CD4-positive, alpha-beta T cell treated with Interleukin-6 at 100 ng/mL for 8 hours (primary cell): Measurements from ENCODE around the gene KRTAP3-2.
"Not testable (repeated sequence)": the region's sequence is repeated elsewhere in the genome, so short reads cannot be mapped to it uniquely, and the experiment has no call there.

ENCODE experiments used
- DNase-seq: peaks from one replicate; pipeline ENCODE4 v3.0.0-alpha.2; 2020; ENCODE audit warnings: mixed read lengths, low spot score

KRTAP3-2 gene

GRCh38 chr17:40999563-40999962 lies at the start of gene KRTAP3-2:
TSS of gene KRTAP3-2 (minus strand) at chr17:40999906. CDS start at chr17:40999853, 53 bp downstream.
- not testable (repeated sequence) for DNase-seq

DNA sequence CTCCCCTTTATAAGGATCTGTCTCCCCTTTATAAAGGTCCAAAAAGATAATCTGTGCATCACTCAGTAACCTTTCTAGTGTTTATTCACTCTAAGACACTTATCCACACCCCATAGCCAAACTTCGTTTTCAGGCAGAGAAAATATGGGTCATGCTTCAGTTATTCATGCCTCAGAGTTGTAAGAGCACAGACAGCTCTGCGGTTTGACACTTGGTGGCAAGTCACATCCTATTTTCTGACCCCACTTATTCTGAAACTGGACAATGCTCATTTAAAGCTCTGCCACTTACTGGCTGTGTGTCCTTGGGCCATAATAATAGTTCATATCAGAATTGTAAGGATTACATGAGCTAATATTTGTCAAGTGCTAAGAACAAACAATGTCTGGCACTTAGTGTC lies 49.4 kb upstream of the KRTAP3-2 start:
- no peak for DNase-seq

DNA sequence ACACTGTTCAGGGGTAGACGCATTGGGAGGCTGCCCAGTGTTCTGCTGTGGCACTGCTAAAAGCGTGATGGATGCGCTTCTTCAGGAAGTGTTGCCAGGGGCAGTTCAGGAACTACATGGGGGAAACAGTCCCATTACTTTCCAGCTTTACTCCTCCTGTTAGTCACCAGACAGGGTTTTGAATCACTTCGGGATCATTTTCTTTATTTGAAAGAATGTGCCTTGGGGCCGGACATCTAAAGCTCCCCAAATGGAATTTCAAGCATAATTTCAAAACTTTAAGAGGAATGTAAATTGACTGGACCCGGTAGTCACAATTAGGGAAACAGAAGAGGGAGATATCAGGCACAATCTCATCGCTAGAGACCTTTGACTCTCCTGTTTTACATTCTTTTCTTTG lies 48.7 kb upstream of the KRTAP3-2 start:
- no peak for DNase-seq

DNA sequence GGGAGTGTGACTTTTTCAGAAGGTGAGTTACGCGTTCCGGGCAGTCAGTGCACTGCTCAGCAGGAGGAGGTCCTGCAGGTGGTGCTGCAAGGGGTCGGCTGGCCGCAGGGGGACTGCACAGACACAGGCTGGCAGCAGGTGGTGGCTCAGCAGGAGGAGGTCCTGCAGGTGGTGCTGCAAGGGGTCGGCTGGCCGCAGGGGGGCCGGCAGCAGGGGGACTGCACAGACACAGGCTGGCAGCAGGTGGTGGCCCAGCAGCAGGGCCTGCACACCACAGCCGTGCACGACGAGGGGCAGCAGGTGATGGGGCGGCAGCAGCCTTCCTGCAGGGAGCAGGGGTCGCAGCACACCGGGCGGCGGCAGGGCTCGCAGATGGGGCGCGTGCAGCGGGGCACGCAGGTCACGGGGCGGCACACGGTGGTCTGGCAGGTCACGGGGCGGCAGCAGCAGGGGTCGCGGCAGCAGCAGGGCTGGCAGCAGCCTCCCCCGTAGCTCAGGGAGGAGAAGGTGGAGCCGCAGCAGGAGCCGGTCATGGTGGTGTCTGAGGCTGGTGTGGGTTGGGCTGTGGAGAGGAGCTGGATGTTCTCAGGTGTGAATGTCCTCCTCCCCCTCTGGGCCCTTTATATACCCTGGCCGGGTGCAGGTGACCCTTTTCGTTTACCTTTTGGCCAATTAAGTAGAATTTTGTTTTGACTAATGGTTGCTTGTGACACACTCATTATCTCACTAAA lies 47.2 kb upstream of the KRTAP3-2 start, which contains the start of gene KRTAP2-1:
Gene KRTAP2-1, minus strand, starts transcription at position 582 of the 731 bp plus-strand sequence. Its CDS starts 49 bp downstream, at position 533.
- not testable (repeated sequence) for DNase-seq

GRCh38 chr17:41042953-41043352 lies 43.2 kb upstream of the KRTAP3-2 start:
- no peak for DNase-seq

DNA sequence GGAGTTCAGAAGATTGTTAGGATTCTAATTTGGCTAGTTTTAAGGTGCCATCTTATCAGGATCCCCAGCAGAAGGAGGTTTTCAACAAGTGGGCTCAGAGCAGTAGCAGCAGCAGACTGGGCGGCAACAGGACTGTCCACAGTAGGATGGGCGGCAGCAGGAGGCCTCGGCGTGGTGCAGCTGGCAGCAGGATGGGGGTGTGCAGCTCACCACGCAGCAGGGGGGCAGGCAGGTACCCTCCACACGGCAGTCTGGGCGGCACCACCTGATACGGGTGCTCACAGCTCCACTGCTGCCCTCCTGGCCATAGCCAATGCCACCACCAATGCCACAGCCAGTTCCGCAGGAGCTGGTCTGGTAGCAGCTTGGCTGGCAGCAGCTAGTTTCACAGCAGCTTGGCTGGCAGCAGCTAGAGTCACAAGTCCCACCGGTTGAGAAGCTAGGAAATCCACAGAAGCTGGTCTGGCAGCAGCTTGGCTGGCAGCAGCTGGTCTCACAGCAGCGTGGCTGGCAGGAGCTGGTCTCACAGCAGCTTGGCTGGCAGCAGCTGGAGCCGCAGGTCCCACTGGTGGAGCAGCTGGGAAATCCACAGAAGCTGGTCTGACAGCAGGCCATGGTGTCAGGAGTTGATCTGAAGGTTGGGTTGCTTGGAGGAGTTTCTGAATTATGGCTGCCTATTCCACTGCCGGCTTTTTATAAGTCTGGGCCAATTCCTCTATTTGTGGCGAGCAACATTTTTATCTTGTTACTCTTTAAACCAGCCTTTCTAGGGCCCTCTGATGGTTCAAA lies 41.3 kb upstream of the KRTAP3-2 start, which contains the start of gene KRTAP1-1:
Gene KRTAP1-1, minus strand, starts transcription at position 668 of the 789 bp plus-strand sequence. Its CDS starts 53 bp downstream, at position 615.
- not testable (repeated sequence) for DNase-seq

GRCh38 chr17:41037853-41038350 lies 38.2 kb upstream of the KRTAP3-2 start:
- no peak for DNase-seq

- DNase-seq: not testable (repeated sequence)
These were observed 34.7 kb upstream of the KRTAP3-2 start, which contains the start of gene KRTAP1-3 for GRCh38 chr17:41034346-41034935. TSS of gene KRTAP1-3 (minus strand) at chr17:41034874. CDS start at chr17:41034821, 53 bp downstream.

GRCh38 chr17:41029633-41030245 lies 30.0 kb upstream of the KRTAP3-2 start, which contains the start of gene KRTAP1-4:
TSS of gene KRTAP1-4 (minus strand) at chr17:41030195. CDS start at chr17:41030078, 117 bp downstream.
- DNase-seq: no peak

GRCh38 chr17:41026715-41027471 lies 27.2 kb upstream of the KRTAP3-2 start, which contains the start of gene KRTAP1-5:
TSS of gene KRTAP1-5 (minus strand) at chr17:41027208. CDS start at chr17:41027155, 53 bp downstream.
- no peak for DNase-seq

DNA sequence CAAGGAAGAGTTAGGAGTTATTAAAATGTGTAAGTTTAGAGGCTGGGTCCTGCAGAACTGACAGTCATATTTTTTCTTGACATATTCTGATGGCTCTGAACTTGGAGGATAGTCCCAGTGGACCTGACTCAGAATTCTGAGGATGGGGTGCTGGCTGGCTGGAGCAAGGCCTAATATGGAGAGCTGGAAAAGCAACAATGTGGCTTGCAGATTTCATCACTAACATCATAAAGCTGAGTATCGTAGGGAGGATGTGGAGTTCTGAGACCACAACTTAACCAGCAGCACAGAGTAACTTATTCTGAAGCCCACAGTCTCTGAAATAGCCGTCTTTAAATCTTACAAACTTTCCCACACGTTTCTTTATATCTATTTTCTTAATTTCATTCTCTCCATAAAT lies 25.0 kb upstream of the KRTAP3-2 start:
- DNase-seq: no peak

DNA sequence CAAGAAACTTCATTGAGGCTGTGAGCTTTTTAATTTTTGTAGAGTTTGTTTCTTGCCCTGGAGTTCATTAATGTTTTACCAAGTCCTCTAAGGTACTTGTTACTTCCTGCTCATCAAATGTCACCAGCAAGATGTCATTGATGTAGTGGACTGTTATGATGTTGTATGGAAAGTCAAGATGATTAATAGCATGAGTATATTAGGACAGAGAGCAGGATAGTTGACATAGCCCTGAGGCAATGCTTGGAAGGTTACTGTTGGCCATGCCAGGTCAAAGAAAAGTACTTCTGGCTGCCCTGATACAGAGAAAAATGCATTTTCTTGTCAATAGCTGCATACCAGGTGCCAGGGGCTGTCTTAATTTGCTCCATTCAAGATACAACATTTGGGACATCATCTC lies 20.6 kb upstream of the KRTAP3-2 start:
- DNase-seq: no peak

DNA sequence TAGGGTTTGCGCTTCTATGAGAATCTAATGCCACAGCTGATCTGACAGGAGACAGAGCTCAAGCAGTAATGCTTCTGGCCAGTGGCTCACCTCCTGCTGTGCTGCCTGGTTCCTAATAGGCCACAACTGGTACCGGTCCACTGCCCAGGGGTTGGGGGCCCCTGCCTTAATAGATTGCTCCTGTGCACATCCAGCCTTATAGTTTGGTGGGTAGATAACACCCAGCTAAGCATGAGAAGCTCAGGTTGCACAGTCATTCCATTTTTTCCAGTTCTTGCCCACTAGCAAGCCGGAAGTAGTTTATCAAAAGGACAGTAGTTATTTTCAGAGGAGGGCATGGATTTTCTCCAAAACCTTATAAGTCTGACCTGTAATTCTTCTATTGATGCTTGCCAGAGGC lies 19.7 kb upstream of the KRTAP3-2 start:
- DNase-seq: no peak

- no peak for DNase-seq
These were observed 18.8 kb upstream of the KRTAP3-2 start for GRCh38 chr17:41018541-41018940.

GRCh38 chr17:41016578-41017215 lies 17.0 kb upstream of the KRTAP3-2 start:
- no peak for DNase-seq

DNA sequence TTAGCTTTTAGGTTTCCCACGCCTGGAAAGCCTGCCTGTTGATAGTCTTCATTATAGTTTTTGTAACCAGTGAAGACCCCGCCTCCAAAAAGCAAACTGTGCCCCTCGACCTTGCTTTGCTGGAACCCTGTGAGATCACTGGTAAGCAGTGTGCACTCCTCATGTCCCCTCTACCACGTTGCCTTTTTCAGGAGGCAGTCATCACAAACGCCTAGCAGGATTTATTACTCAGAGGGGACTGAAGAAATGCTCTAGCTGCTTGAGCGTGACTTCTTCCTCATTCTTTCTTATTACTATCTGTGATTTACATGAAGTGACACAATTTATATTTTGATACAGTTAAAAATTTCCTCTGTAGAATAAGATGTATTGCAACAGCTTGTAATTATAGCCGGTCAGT lies 15.7 kb upstream of the KRTAP3-2 start:
- DNase-seq: no peak

DNA sequence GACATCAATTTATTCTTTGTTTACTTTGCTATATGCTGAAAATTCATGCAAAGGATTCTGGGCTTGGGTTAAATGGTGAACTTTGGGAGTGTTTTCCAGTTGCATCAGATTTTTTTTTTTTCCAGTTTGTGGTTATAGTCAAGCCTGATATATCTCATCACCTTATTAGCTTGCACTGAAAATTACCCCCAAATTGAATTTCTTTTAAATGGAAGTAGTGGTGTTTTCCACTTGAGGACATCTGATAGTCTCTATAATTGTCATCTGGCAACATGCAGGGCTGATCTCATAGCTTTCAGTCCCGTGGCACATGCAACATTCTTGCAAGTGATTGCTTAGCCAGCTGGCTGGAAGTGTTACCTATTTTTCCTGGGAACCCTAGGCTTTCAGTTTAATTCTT lies 13.9 kb upstream of the KRTAP3-2 start:
- DNase-seq: no peak

DNA sequence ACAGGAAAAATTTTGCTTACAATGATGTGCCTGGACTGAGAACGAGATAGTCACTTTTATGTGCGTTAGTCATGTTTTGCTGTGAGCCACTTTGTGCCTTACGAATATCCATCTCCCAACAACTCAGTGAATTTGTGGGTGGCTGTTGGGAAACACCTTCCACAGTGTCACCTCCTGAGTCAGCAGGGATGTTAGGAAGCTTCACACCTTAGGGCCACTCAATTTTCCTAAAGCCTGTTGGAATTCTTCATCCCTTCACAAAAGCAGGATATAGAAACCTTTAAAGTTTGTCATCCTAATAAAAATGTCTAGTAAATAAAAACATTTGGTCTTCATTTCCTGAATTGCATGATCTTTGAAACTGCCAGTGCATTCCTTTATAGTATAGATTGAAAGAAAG lies 13.5 kb upstream of the KRTAP3-2 start:
- DNase-seq: no peak

- no peak for DNase-seq
These were observed 12.8 kb upstream of the KRTAP3-2 start for GRCh38 chr17:41012326-41013120.
